Neural cell (in vitro differentiated cells): ENCODE measurements around the gene SLC19A1. TPM values are rescaled to one million over a fixed set of nuclear protein-coding genes. Genes with fewer than 3 reads are reported as not detected.
"Not testable (repeated sequence)": the region's sequence is repeated elsewhere in the genome, so short reads cannot be mapped to it uniquely, and the experiment has no call there.

ENCODE experiments used
- H2AFZ ChIP-seq: fragments of 200-600, 300-800 bp; sonication (generic), shearing (Covaris generic); 2 replicates; pipeline ENCODE4 v1.6.0; 2014; ENCODE audit warnings: low read depth, mild to moderate bottlenecking, antibody characterized with exemption, low read length, moderate library complexity
- H3F3A ChIP-seq: fragments of 200-600 bp; shearing (Covaris generic); 2 replicates; pipeline ENCODE4 v1.6.1; 2016; ENCODE audit warnings: mild to moderate bottlenecking, moderate library complexity, mixed read lengths, antibody characterized with exemption, low read length; ENCODE audit not compliant: insufficient read depth, poor library complexity, severe bottlenecking
- H3K27ac ChIP-seq: fragments of 200-600, 300-800 bp; sonication (generic), shearing (Covaris generic); 2 replicates; pipeline ENCODE4 v1.5.1; 2014; ENCODE audit warnings: mild to moderate bottlenecking, low read length, moderate library complexity
- H3K27me3 ChIP-seq: fragments of 300-800, 200-600 bp; sonication (generic), shearing (Covaris generic); 2 replicates; pipeline ENCODE4 v1.6.0; 2014; ENCODE audit warnings: mild to moderate bottlenecking, low read depth, low read length, moderate library complexity; ENCODE audit not compliant: insufficient read depth
- H3K36me3 ChIP-seq: fragments of 300-800, 200-600 bp; sonication (generic), shearing (Covaris generic); 2 replicates; pipeline ENCODE4 v1.5.1; 2014; ENCODE audit warnings: mild to moderate bottlenecking, antibody characterized with exemption, low read length, moderate library complexity; ENCODE audit not compliant: insufficient read depth
- H3K4me2 ChIP-seq: fragments of 300-800, 200-600 bp; sonication (generic), shearing (Covaris generic); 2 replicates; pipeline ENCODE4 v1.6.0; 2014; ENCODE audit warnings: mild to moderate bottlenecking, low read length
- H3K4me3 ChIP-seq: fragments of 300-800, 200-600 bp; sonication (generic), shearing (Covaris generic); 2 replicates; pipeline ENCODE4 v1.5.1; 2014; ENCODE audit warnings: mild to moderate bottlenecking, low read length, moderate library complexity
- H3K79me2 ChIP-seq: fragments of 200-600 bp; shearing (Covaris generic); replicated peaks from 2 replicates; pipeline ENCODE4 v1.6.0; 2014; ENCODE audit warnings: mild to moderate bottlenecking, low read length, moderate library complexity; ENCODE audit not compliant: insufficient read depth
- H3K9ac ChIP-seq: fragments of 300-800, 200-600 bp; sonication (generic), shearing (Covaris generic); 2 replicates; pipeline ENCODE4 v1.6.1; 2016; ENCODE audit warnings: mild to moderate bottlenecking, low read length, mixed read lengths
- H3K9me2 ChIP-seq: fragments of 200-600 bp; shearing (Covaris generic); 2 replicates; pipeline ENCODE4 v1.6.1; 2016; ENCODE audit warnings: mild to moderate bottlenecking, low read length, mixed read lengths; ENCODE audit not compliant: insufficient read depth
- H3K9me3 ChIP-seq: fragments of 200-600, 300-800 bp; sonication (generic), shearing (Covaris generic); 2 replicates; pipeline ENCODE4 v1.6.1; 2016; ENCODE audit warnings: mild to moderate bottlenecking, mixed run types, low read length, moderate library complexity, mixed read lengths
- H4K20me1 ChIP-seq: fragments of 200-600 bp; shearing (Covaris generic); 2 replicates; pipeline ENCODE4 v1.6.1; 2016; ENCODE audit warnings: mild to moderate bottlenecking, mixed run types; ENCODE audit not compliant: insufficient read depth
- CTCF ChIP-seq: fragments of 450-650 bp; IDR thresholded peaks from 2 replicates; pipeline ENCODE4 v1.5.1; 2014; ENCODE audit warnings: antibody characterized with exemption, mild to moderate bottlenecking, moderate library complexity; ENCODE audit not compliant: poor library complexity, severe bottlenecking
- EP300 ChIP-seq: fragments of 450-650 bp; conservative IDR thresholded peaks from 2 replicates; pipeline ENCODE4 v1.6.1; 2014; ENCODE audit warnings: antibody characterized with exemption, mild to moderate bottlenecking, moderate library complexity; ENCODE audit not compliant: poor library complexity, severe bottlenecking
- EZH2 ChIP-seq: fragments of 200-600, 300-800 bp; shearing (Covaris generic), sonication (generic); IDR thresholded peaks from 2 replicates; pipeline ENCODE4 v1.6.1; 2014; ENCODE audit warnings: antibody characterized with exemption, low read length, borderline replicate concordance, mild to moderate bottlenecking; ENCODE audit not compliant: insufficient read depth, poor library complexity, severe bottlenecking
- MXI1 ChIP-seq: fragments of 450-650 bp; conservative IDR thresholded peaks from 2 replicates; pipeline ENCODE4 v1.6.1; 2014; ENCODE audit warnings: antibody characterized with exemption, mild to moderate bottlenecking; ENCODE audit not compliant: poor library complexity, severe bottlenecking
- POLR2AphosphoS5 ChIP-seq: IDR thresholded peaks from 2 replicates; pipeline ENCODE4 v1.6.1; 2012
- RAD21 ChIP-seq: fragments of 450-650 bp; conservative IDR thresholded peaks from 2 replicates; pipeline ENCODE4 v1.6.1; 2014; ENCODE audit warnings: antibody characterized with exemption, mild to moderate bottlenecking, moderate library complexity
- REST ChIP-seq: IDR thresholded peaks from 2 replicates; pipeline ENCODE4 v1.6.1; 2012; ENCODE audit warnings: borderline replicate concordance
- SMC3 ChIP-seq: fragments of 450-650 bp; conservative IDR thresholded peaks from 2 replicates; pipeline ENCODE4 v1.6.1; 2014; ENCODE audit warnings: antibody characterized with exemption, mild to moderate bottlenecking, moderate library complexity; ENCODE audit not compliant: poor library complexity
- TAF1 ChIP-seq: IDR thresholded peaks from 2 replicates; pipeline ENCODE4 v1.6.1; 2012; ENCODE audit warnings: low read depth
- polyA plus RNA-seq: library from polyadenylated mRNA; depleted of rRNA; stranded (reverse); fragments of >200 nt; gene quantifications from 2 replicates; pipeline ENCODE4 v1.2.3, GENCODE V29; 2014

Gene SLC19A1
- polyA plus RNA-seq, 1 donor from 2014 or later = 2.9 TPM

- H3K4me2 ChIP-seq = no peak overlapping the region
- no peak overlapping the region for H3K27ac ChIP-seq
- no peak overlapping the region for H3K9ac ChIP-seq
- H3K9me3 ChIP-seq = no peaks in the 10 kb centered on the region
- no peaks in the 10 kb centered on the region for H3F3A ChIP-seq
- H3K36me3 ChIP-seq = peaks cover 3% of the 10 kb centered on the region
- no peaks in the 10 kb centered on the region for H4K20me1 ChIP-seq
- no peak overlapping the region for H3K4me3 ChIP-seq
- H3K27me3 ChIP-seq = no peaks in the 10 kb centered on the region
- no peaks in the 10 kb centered on the region for H3K9me2 ChIP-seq
- H3K79me2 ChIP-seq = no peaks in the 10 kb centered on the region
- TF ChIP-seq EZH2 = no peak
- no peak overlapping the region for H2AFZ ChIP-seq
These were observed 14.1 kb downstream of the SLC19A1 start for GRCh38 chr21:45528028-45528705.

GRCh38 chr21:45527151-45527999, 14.9 kb downstream of the SLC19A1 start:
- not testable (repeated sequence) for H2AFZ ChIP-seq, H3K9me2 ChIP-seq, H3K4me2 ChIP-seq, H3K4me3 ChIP-seq, H3K79me2 ChIP-seq, H3K9ac ChIP-seq, H3K27ac ChIP-seq, H3F3A ChIP-seq, H3K27me3 ChIP-seq, H3K9me3 ChIP-seq, H4K20me1 ChIP-seq, H3K36me3 ChIP-seq

GRCh38 chr21:45525910-45526306, 16.3 kb downstream of the SLC19A1 start:
- Histone ChIP-seq H3K36me3 (peaks cover 11% of the 10 kb centered on the region), H3K4me3 (no peak overlapping the region), H3K27ac (no peak overlapping the region), H3F3A (no peaks in the 10 kb centered on the region), H3K9me3 (no peaks in the 10 kb centered on the region), H2AFZ (no peak overlapping the region), H3K27me3 (no peaks in the 10 kb centered on the region), H3K9me2 (no peaks in the 10 kb centered on the region), H3K9ac (no peak overlapping the region), H3K4me2 (no peak overlapping the region), H4K20me1 (no peaks in the 10 kb centered on the region), H3K79me2 (no peaks in the 10 kb centered on the region)
- TF ChIP-seq POLR2AphosphoS5 = no peak
- TF ChIP-seq CTCF = no peak
- TF ChIP-seq RAD21 = no peak
- no peak for TF ChIP-seq EZH2
- no peak for TF ChIP-seq SMC3
- no peak for TF ChIP-seq EP300
- no peak for TF ChIP-seq TAF1
- no peak for TF ChIP-seq REST
- no peak for TF ChIP-seq MXI1
